Measurements from ENCODE around the gene RBM14. TPM values are rescaled to one million over a fixed set of nuclear protein-coding genes. Genes with fewer than 3 reads are reported as not detected.
"Not testable (repeated sequence)": the region's sequence is repeated elsewhere in the genome, so short reads cannot be mapped to it uniquely, and the experiment has no call there.

Gene RBM14
- total RNA-seq, 2 experiments from 2014 or later = 239 to 250 TPM

DNA sequence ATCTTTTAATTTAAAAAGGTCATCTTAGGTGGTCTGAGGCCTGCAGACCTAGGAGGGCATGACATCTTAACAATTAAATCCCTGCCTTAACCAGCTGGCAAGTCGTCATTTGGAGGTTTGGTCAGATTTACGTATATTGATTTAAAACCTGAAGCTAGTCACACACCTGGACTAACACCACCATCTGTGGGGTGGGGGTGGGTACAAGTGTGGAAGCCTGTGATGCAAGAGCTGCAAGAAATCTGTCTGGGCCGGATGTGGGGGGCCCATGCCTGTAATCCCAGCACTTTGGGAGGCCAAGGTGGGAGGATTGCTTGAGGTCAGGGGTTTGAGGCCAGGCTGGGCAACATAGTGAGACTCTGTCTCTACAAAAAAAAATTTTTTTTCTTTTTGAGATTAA, 35.2 kb upstream of the RBM14 start:
- no peak for DNase-seq
- POLR2A ChIA-PET = interaction anchor here (2.4 kb wide), 1 partner anchor 97 kb away, joined by 11 read pairs; the partner anchor contains the start of gene RBM4B

DNA sequence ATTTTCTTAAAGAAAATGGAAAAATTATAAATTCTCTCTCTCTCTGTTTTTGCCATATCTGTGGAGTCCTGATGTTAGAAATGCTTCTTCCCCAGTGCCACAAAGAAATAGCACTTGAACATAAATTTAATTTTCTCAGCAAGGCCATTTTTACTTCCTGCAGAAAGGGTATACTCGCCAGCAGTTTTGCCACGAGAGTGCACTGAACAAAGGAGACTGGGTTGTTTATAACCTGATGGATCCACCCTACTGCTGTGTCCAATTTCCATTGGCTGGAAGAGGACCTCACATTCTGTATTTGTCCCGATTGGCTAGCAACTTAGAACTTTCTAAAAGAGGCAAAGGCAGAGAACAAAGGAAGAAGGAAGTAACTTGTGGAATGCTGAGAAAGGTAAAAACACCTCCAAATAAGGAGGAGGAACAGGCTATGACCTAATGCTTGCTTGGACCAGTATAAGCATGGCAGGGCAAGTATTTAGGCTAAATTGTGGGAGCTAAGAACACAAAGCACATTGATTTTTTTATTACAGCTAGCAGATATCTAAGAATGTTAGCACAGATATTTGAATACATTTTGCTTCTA, 33.8 kb upstream of the RBM14 start:
- H3K4me1 ChIP-seq (ENCODE audit: insufficient read depth, low read length); H3K27me3 Mint-ChIP-seq; H3K36me3 ChIP-seq (ENCODE audit: insufficient read depth, low read length); CTCF ChIA-PET; H3K27ac ChIP-seq (ENCODE audit: low read depth in 1 of 2, low read length in 2 of 2); ATAC-seq (ENCODE audit: poor library complexity); H3K4me1 Mint-ChIP-seq (ENCODE audit: low read depth); H3K36me3 Mint-ChIP-seq (ENCODE audit: low read depth); intact Hi-C loops (cut with DNase I, micrococcal nuclease); H3K4me3 ChIP-seq (ENCODE audit: low read length); H3K27me3 ChIP-seq (ENCODE audit: control insufficient read depth in 1 of 2, insufficient read depth in 2 of 2, low read length in 2 of 2); H3K4me3 Mint-ChIP-seq; DNase-seq; H3K27ac Mint-ChIP-seq; H3K9me3 Mint-ChIP-seq; H3K9me3 ChIP-seq (ENCODE audit: control insufficient read depth in 1 of 2, insufficient read depth in 1 of 2, low read length in 2 of 2): not testable (repeated sequence)
- POLR2A ChIA-PET = interaction anchor here (2.4 kb wide), 1 partner anchor 96 kb away, joined by 11 read pairs; the partner anchor contains the start of gene RBM4B

More for the DNA sequence above, 35.2 kb upstream of the RBM14 start:
- no peaks in the 10 kb centered on the region for H3K27me3 ChIP-seq (ENCODE audit: control insufficient read depth in 1 of 2, insufficient read depth in 2 of 2, low read length in 2 of 2)
- H3K9me3 Mint-ChIP-seq = peaks cover 7% of the 10 kb centered on the region
- H3K4me1 ChIP-seq (ENCODE audit: insufficient read depth, low read length) = peaks cover 8% of the 10 kb centered on the region
- intact Hi-C loops (cut with DNase I, micrococcal nuclease) = no loop called here
- CTCF ChIA-PET = interaction anchor here (1.4 to 5.5 kb wide), 2 partner anchors 11 to 97 kb away, joined by 5 to 75 read pairs; partner anchors contain the start of genes CCDC87, CCS and RBM4B
- H3K9me3 ChIP-seq (ENCODE audit: control insufficient read depth in 1 of 2, insufficient read depth in 1 of 2, low read length in 2 of 2) = peaks cover 5 to 7% of the 10 kb centered on the region in 2 experiments
- H3K4me3 ChIP-seq (ENCODE audit: low read length) = no peak overlapping the region
- no peaks in the 10 kb centered on the region for H3K36me3 Mint-ChIP-seq (ENCODE audit: low read depth)
- TF ChIP-seq, protein P1, sequence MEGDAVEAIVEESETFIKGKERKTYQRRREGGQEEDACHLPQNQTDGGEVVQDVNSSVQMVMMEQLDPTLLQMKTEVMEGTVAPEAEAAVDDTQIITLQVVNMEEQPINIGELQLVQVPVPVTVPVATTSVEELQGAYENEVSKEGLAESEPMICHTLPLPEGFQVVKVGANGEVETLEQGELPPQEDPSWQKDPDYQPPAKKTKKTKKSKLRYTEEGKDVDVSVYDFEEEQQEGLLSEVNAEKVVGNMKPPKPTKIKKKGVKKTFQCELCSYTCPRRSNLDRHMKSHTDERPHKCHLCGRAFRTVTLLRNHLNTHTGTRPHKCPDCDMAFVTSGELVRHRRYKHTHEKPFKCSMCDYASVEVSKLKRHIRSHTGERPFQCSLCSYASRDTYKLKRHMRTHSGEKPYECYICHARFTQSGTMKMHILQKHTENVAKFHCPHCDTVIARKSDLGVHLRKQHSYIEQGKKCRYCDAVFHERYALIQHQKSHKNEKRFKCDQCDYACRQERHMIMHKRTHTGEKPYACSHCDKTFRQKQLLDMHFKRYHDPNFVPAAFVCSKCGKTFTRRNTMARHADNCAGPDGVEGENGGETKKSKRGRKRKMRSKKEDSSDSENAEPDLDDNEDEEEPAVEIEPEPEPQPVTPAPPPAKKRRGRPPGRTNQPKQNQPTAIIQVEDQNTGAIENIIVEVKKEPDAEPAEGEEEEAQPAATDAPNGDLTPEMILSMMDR (IDR thresholded peaks at IDR 0.05) = no peak
- H3K27ac Mint-ChIP-seq = no peak overlapping the region
- H3K27me3 Mint-ChIP-seq = no peaks in the 10 kb centered on the region
- H3K4me1 Mint-ChIP-seq (ENCODE audit: low read depth) = peaks cover 8% of the 10 kb centered on the region
- no peak overlapping the region for H3K27ac ChIP-seq (ENCODE audit: low read depth in 1 of 2, low read length in 2 of 2)
- H3K4me3 Mint-ChIP-seq = no peak overlapping the region
- H3K36me3 ChIP-seq (ENCODE audit: insufficient read depth, low read length) = no peaks in the 10 kb centered on the region
- no peak for ATAC-seq (ENCODE audit: poor library complexity)

DNA sequence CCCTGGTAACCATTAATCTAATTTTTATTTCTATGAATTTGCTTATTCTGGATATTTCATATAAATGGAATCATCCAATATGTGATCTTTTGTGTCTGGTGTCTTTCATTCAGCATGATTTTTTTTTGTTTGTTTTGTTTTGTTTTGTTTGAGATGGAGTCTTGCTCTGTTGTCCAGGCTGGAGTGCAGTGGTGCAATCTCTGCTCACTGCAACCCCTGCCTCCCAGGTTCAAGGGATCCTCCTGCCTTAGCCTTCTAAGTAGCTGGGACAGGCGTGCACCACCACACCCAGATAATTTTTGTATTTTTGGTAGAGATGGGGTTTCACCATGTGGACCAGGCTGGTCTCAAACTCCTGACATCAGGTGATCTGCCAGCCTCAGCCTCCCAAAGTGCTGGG, 31.0 kb upstream of the RBM14 start:
- DNase-seq; ATAC-seq (ENCODE audit: poor library complexity); H3K4me3 ChIP-seq (ENCODE audit: low read length); H3K4me1 Mint-ChIP-seq (ENCODE audit: low read depth); intact Hi-C loops (cut with DNase I, micrococcal nuclease); H3K4me3 Mint-ChIP-seq; H3K36me3 Mint-ChIP-seq (ENCODE audit: low read depth); POLR2A ChIA-PET; H3K27me3 Mint-ChIP-seq; H3K9me3 ChIP-seq (ENCODE audit: control insufficient read depth in 1 of 2, insufficient read depth in 1 of 2, low read length in 2 of 2); H3K4me1 ChIP-seq (ENCODE audit: insufficient read depth, low read length); H3K27me3 ChIP-seq (ENCODE audit: control insufficient read depth in 1 of 2, insufficient read depth in 2 of 2, low read length in 2 of 2); CTCF ChIA-PET; H3K36me3 ChIP-seq (ENCODE audit: insufficient read depth, low read length); H3K9me3 Mint-ChIP-seq; H3K27ac Mint-ChIP-seq; H3K27ac ChIP-seq (ENCODE audit: low read depth in 1 of 2, low read length in 2 of 2): not testable (repeated sequence)

DNA sequence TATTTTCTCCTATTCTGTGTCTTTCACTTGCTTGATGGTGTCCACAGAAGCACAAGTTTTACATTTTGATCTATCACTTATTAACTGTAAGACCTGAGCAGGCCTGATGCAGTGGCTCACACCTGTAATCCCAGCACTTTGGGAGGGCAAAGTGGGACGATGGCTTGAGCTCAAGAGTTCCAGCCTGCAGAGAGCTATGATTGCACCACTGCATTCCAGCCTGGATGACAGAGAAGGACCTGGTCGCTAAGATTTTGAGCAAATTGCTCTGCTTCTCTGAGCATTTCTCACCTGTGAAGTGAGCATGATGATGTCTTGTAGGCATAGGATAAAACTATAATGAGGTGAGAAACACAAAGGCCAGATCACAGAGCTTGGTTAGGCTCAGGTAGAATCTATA, 30.3 kb upstream of the RBM14 start:
- Mint-ChIP-seq H3K27me3 (no peaks in the 10 kb centered on the region), H3K36me3 (ENCODE audit: low read depth) (no peaks in the 10 kb centered on the region), H3K4me3 (no peak overlapping the region), H3K27ac (no peak overlapping the region), H3K9me3 (peaks cover 7% of the 10 kb centered on the region), H3K4me1 (ENCODE audit: low read depth) (no peaks in the 10 kb centered on the region)
- Histone ChIP-seq H3K27me3 (ENCODE audit: control insufficient read depth in 1 of 2, insufficient read depth in 2 of 2, low read length in 2 of 2) (no peaks in the 10 kb centered on the region), H3K36me3 (ENCODE audit: insufficient read depth, low read length) (no peaks in the 10 kb centered on the region), H3K4me1 (ENCODE audit: insufficient read depth, low read length) (no peaks in the 10 kb centered on the region), H3K4me3 (ENCODE audit: low read length) (no peak overlapping the region), H3K27ac (ENCODE audit: low read depth in 1 of 2, low read length in 2 of 2) (no peak overlapping the region), H3K9me3 (ENCODE audit: control insufficient read depth in 1 of 2, insufficient read depth in 1 of 2, low read length in 2 of 2) (peaks cover 5 to 7% of the 10 kb centered on the region in 2 experiments)
- CTCF ChIA-PET = no interaction called here
- POLR2A ChIA-PET = no interaction called here
- no peak for ATAC-seq (ENCODE audit: poor library complexity)
- DNase-seq = no peak
- TF ChIP-seq, protein P1 (IDR thresholded peaks at IDR 0.05) = no peak
- intact Hi-C loops (cut with DNase I, micrococcal nuclease) = no loop called here

DNA sequence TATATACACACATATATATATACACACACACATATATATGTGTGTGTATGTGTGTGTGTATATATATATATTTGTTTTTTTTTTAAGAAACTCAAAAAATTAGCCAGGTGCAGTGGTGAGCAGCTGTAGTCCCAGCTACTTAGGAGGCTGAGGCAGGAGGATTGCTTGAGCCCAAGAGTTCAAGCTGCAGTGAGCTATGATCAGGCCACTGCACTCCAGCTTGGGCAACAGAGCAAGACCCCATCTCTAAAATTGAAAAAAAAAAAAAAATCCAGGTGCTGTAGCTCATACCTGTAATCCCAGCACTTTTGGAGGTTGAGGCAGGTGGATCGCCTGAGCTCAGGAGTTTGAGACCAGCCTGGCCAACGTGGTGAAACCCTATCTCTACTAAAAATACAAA, 27.1 kb upstream of the RBM14 start:
- intact Hi-C loops (cut with DNase I, micrococcal nuclease); ATAC-seq (ENCODE audit: poor library complexity); H3K27me3 Mint-ChIP-seq; H3K9me3 Mint-ChIP-seq; H3K4me3 Mint-ChIP-seq; H3K27me3 ChIP-seq (ENCODE audit: control insufficient read depth in 1 of 2, insufficient read depth in 2 of 2, low read length in 2 of 2); CTCF ChIA-PET; H3K36me3 Mint-ChIP-seq (ENCODE audit: low read depth); H3K36me3 ChIP-seq (ENCODE audit: insufficient read depth, low read length); DNase-seq; H3K27ac ChIP-seq (ENCODE audit: low read depth in 1 of 2, low read length in 2 of 2); H3K4me3 ChIP-seq (ENCODE audit: low read length); H3K27ac Mint-ChIP-seq; H3K9me3 ChIP-seq (ENCODE audit: control insufficient read depth in 1 of 2, insufficient read depth in 1 of 2, low read length in 2 of 2): not testable (repeated sequence)
- POLR2A ChIA-PET = interaction anchor here (1.0 kb wide), 1 partner anchor 33 kb away, joined by 4 read pairs; no protein-coding TSS in a partner anchor
- H3K4me1 Mint-ChIP-seq (ENCODE audit: low read depth) = peaks cover 10% of the 10 kb centered on the region
- peaks cover 24% of the 10 kb centered on the region for H3K4me1 ChIP-seq (ENCODE audit: insufficient read depth, low read length)

Data from CD4-positive, alpha-beta T cell (primary cell).